T-cell (primary cell): Measurements from ENCODE around the gene TMEM215. TPM values are rescaled to one million over a fixed set of nuclear protein-coding genes. Genes with fewer than 3 reads are reported as not detected.

Experiments
- ATAC-seq, 4 experiments: fragments of 200-7000 bp in 3 of 4; fragments of 150-1000 bp in 1 of 4; cut with Tn5 transposase; replicated peaks in 1 of 4; 1 replicate in 3 of 4; 2 replicates in 1 of 4; pipeline ENCODE4 v1.10.0; 2021; ENCODE audit warnings: moderate library complexity in 3 of 4, mild to moderate bottlenecking in 2 of 4, moderate number of reproducible peaks in 1 of 4
- CTCF ChIA-PET, 2 donors: fragments of 300-600 bp; sonication (Branson Sonifier 250); formaldehyde crosslinking; loops; one replicate each; lab custom pipeline; 2022; ENCODE audit warnings: antibody characterized with exemption in 2 of 2; lab: Charles Lee
- POLR2A ChIA-PET, 2 donors: fragments of 300-600 bp; sonication (Branson Sonifier 250); formaldehyde crosslinking; loops; one replicate each; lab custom pipeline; 2022; ENCODE audit warnings: antibody characterized with exemption in 2 of 2; lab: Charles Lee
- DNase-seq, 35 experiments: peaks; one replicate each; pipeline versions ENCODE4 v3.0.0 to v3.0.0-alpha.2; 2013 to 2023
- H3K27ac ChIP-seq: one replicate; pipeline ENCODE4 v1.5.1; 2013; ENCODE audit warnings: low read length
- H3K27me3 ChIP-seq, 2 experiments: replicated peaks in 1 of 2; 1 replicate in 1 of 2; 2 replicates in 1 of 2; pipeline versions ENCODE4 v1.6.1 to v1.7.0; 2013; ENCODE audit warnings: low read length in 1 of 2, mixed read lengths in 1 of 2; ENCODE audit not compliant: control insufficient read depth in 2 of 2, insufficient read depth in 2 of 2; ENCODE audit errors: extremely low read depth in 1 of 2
- H3K36me3 ChIP-seq, 2 donors: 1 replicate in 1 of 2; 2 replicates in 1 of 2; pipeline versions ENCODE4 v1.6.1 to v1.7.0; 2013; ENCODE audit warnings: low read length in 1 of 2; ENCODE audit not compliant: control insufficient read depth in 2 of 2, insufficient read depth in 1 of 2; ENCODE audit errors: extremely low read depth in 1 of 2
- H3K4me1 ChIP-seq, 2 experiments: 1 replicate in 1 of 2; 2 replicates in 1 of 2; pipeline versions ENCODE4 v1.6.1 to v1.7.0; 2013; ENCODE audit warnings: low read length in 2 of 2, mixed read lengths in 1 of 2; ENCODE audit not compliant: insufficient read depth in 2 of 2, control insufficient read depth in 1 of 2; ENCODE audit errors: extremely low read depth in 1 of 2
- H3K4me3 ChIP-seq, 2 donors: 1 replicate in 1 of 2; 2 replicates in 1 of 2; pipeline versions ENCODE4 v1.5.1 to v1.7.0; 2013; ENCODE audit warnings: mild to moderate bottlenecking in 2 of 2, low read length in 1 of 2, moderate library complexity in 1 of 2; ENCODE audit not compliant: control insufficient read depth in 1 of 2; ENCODE audit errors: extremely low read depth in 1 of 2
- H3K9me3 ChIP-seq: 2 replicates; pipeline ENCODE4 v1.7.0; 2013
- H3K27ac Mint-ChIP-seq, 2 donors: one replicate each; pipeline ENCODE4 v1.8.0; 2020 to 2021; ENCODE audit warnings: mild to moderate bottlenecking in 2 of 2, mixed read lengths in 2 of 2
- H3K27me3 Mint-ChIP-seq, 2 donors: one replicate each; pipeline ENCODE4 v1.8.0; 2021 to 2022; ENCODE audit warnings: mixed read lengths in 2 of 2
- H3K36me3 Mint-ChIP-seq: one replicate; pipeline ENCODE4 v1.8.0; 2021; ENCODE audit warnings: mixed read lengths
- H3K4me1 Mint-ChIP-seq, 3 donors: one replicate each; pipeline ENCODE4 v1.8.0; 2020 to 2022; ENCODE audit warnings: mixed read lengths in 3 of 3, mild to moderate bottlenecking in 1 of 3
- H3K4me3 Mint-ChIP-seq, 3 donors: one replicate each; pipeline ENCODE4 v1.8.0; 2020 to 2022; ENCODE audit warnings: mild to moderate bottlenecking in 3 of 3, mixed read lengths in 3 of 3, moderate library complexity in 3 of 3
- H3K9me3 Mint-ChIP-seq, 3 donors: one replicate each; pipeline ENCODE4 v1.8.0; 2020 to 2022; ENCODE audit warnings: mixed read lengths in 3 of 3
- WGBS: methylation state at CpG from one replicate; pipeline ENCODE4 v1.1.5; 2013; ENCODE audit warnings: missing lambda C conversion rate; ENCODE audit not compliant: insufficient coverage; 5-methylcytosine and 5-hydroxymethylcytosine counted together
- total RNA-seq, 35 experiments: library from RNA in 6 of 35; stranded (reverse) in 6 of 35; fragments of 120-200 nt in 1 of 35; gene quantifications; one replicate each; pipeline versions ENCODE4 v1.2.1 to v1.2.4 and lab custom pipeline; 2013 to 2026

The TMEM215 gene
- total RNA-seq: not detected
- not detected for total RNA-seq (2013)
- total RNA-seq (lab: John Stamatoyannopoulos, UW): 0 to 0.06 (median 0) reads per million in 29 experiments

DNA sequence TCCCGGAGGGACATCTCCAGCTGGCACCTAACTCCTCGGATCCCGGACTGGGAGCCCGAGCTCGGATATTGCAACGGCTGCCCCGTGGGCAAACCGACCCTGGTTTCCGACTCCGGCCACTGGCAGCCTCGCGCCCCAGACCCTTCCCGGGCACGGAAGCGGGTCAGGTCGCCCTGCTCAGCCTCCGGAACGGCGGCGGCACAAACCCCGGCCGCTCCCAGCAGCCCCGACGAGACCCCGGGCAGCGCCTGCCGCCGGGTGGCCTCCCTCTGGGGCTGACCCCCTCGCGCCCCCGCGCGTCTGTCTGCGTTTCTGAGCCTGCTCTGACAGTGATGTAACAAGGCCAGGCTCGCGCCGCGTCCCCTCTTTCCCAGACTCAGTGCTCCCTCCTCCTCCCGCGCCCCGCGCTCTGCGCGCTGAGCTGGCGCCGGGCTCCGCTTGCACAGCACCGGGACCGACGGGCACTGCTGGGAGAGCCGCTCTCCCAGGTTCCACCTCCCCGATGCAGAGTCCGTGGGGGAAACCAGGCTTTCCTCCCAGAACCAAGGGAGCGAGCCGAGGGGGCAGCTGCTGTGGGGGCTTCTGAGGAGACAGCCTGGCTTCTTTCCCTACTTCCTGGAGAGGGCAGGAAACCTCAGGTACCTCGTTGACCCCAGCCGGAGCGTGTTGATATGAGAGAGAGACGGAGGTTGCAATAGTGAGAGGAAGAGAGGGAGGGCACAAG lies at the start of gene TMEM215:
Gene TMEM215, plus strand, starts transcription at position 373 of the 724 bp plus-strand sequence. CDS start 644 bp downstream, outside the sequence.
- Mint-ChIP-seq H3K27me3 (peaks cover 50 to 54% of the 10 kb centered on the region in 2 donors), H3K4me3 (no peak within 1 kb of the TSS), H3K27ac (no peak within 1 kb of the TSS), H3K36me3 (no peaks in the 10 kb centered on the region), H3K4me1 (no peaks in the 10 kb centered on the region), H3K9me3 (peaks cover 0 to 6% (median 0%) of the 10 kb centered on the region in 3 donors)
- H3K4me1 ChIP-seq: no peaks in the 10 kb centered on the region
- ChIA-PET POLR2A (no interaction called here), CTCF (no interaction called here)
- no peak within 1 kb of the TSS for H3K27ac ChIP-seq
- DNase-seq (no peak), ATAC-seq (no peak)
- no peak within 1 kb of the TSS for H3K4me3 ChIP-seq
- 9% methylated on average over 58 of the region's 59 CpGs for WGBS
- H3K9me3 ChIP-seq: no peaks in the 10 kb centered on the region
- H3K27me3 ChIP-seq: peaks cover 5 to 29% of the 10 kb centered on the region in 2 experiments
- no peaks in the 10 kb centered on the region for H3K36me3 ChIP-seq

- Histone ChIP-seq H3K27ac (no peak overlapping the region), H3K36me3 (no peaks in the 10 kb centered on the region), H3K9me3 (no peaks in the 10 kb centered on the region), H3K4me1 (no peaks in the 10 kb centered on the region), H3K4me3 (no peak overlapping the region), H3K27me3 (peaks cover 0 to 4% of the 10 kb centered on the region in 2 experiments)
- ChIA-PET CTCF (no interaction called here), POLR2A (no interaction called here)
- H3K27ac Mint-ChIP-seq: no peak overlapping the region
- ATAC-seq (no peak), DNase-seq (no peak)
- H3K9me3 Mint-ChIP-seq: peaks cover 0 to 12% (median 0%) of the 10 kb centered on the region in 3 donors
- WGBS: 68% methylated on average over 3 of the region's 3 CpGs
- no peaks in the 10 kb centered on the region for H3K4me1 Mint-ChIP-seq
- H3K4me3 Mint-ChIP-seq: no peak overlapping the region
- H3K36me3 Mint-ChIP-seq: no peaks in the 10 kb centered on the region
- H3K27me3 Mint-ChIP-seq: peaks cover 0 to 11% of the 10 kb centered on the region in 2 donors
Measured at GRCh38 chr9:32735476-32735875, 47.9 kb upstream of the TMEM215 start.

- no peaks in the 10 kb centered on the region for H3K4me1 Mint-ChIP-seq
- DNase-seq (no peak), ATAC-seq (no peak)
- no peak overlapping the region for H3K4me3 Mint-ChIP-seq
- Histone ChIP-seq H3K36me3 (no peaks in the 10 kb centered on the region), H3K4me3 (no peak overlapping the region), H3K27me3 (peaks cover 0 to 4% of the 10 kb centered on the region in 2 experiments), H3K27ac (no peak overlapping the region), H3K9me3 (no peaks in the 10 kb centered on the region), H3K4me1 (no peaks in the 10 kb centered on the region)
- H3K36me3 Mint-ChIP-seq: no peaks in the 10 kb centered on the region
- peaks cover 0 to 16% of the 10 kb centered on the region in 2 donors for H3K27me3 Mint-ChIP-seq
- 57% methylated on average over 1 of the region's 1 CpG for WGBS
- CTCF ChIA-PET: no interaction called here
- POLR2A ChIA-PET: no interaction called here
- H3K9me3 Mint-ChIP-seq: peaks cover 0 to 14% (median 0%) of the 10 kb centered on the region in 3 donors
- no peak overlapping the region for H3K27ac Mint-ChIP-seq
Measured at GRCh38 chr9:32737378-32737777, 46.0 kb upstream of the TMEM215 start.

DNA sequence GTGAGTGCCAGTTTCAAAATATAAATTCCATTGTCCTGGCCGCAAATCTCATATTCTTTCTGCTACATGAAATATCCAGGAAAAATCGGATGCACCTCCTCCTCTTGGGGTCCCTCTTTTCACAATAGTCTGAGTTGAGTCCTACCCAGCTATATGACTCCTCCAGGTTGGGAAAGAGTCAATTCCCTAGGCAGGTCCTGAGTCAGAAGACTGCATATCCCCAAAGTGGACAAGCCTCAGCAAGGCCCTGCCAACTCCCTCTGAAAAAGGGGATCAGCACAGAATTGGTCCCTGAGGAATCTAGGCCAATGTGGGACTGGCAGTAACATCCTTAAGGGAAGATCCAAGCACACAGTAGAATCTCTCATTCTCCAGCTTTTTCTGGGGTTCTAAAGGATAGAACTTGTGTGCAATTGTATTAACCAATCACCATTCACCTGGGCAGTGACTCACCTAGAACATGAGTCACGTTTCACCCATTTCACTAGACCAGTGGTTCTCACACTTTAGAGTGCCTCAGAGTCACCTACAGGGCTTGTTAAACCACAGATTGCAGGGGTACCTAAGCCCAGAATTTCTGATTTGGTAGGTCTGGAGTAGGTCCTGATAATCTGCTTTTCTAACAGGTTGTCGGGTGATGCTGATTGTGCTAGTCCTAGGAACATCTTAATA lies 44.7 kb upstream of the TMEM215 start:
- ChIA-PET POLR2A (no interaction called here), CTCF (no interaction called here)
- Histone ChIP-seq H3K36me3 (no peaks in the 10 kb centered on the region), H3K27ac (no peak overlapping the region), H3K4me1 (no peaks in the 10 kb centered on the region), H3K9me3 (no peaks in the 10 kb centered on the region), H3K27me3 (peaks cover 0 to 7% of the 10 kb centered on the region in 2 experiments), H3K4me3 (no peak overlapping the region)
- H3K27ac Mint-ChIP-seq: no peak overlapping the region
- peaks cover 0 to 16% of the 10 kb centered on the region in 2 donors for H3K27me3 Mint-ChIP-seq
- no peak for DNase-seq
- peaks cover 0 to 19% (median 5%) of the 10 kb centered on the region in 3 donors for H3K9me3 Mint-ChIP-seq
- WGBS: 94% methylated on average over 2 of the region's 4 CpGs
- H3K4me1 Mint-ChIP-seq: no peaks in the 10 kb centered on the region
- no peak overlapping the region for H3K4me3 Mint-ChIP-seq
- ATAC-seq: no peak
- H3K36me3 Mint-ChIP-seq: no peaks in the 10 kb centered on the region

- Histone ChIP-seq H3K4me1 (no peaks in the 10 kb centered on the region), H3K27ac (no peak overlapping the region), H3K4me3 (no peak overlapping the region), H3K27me3 (peaks cover 0 to 7% of the 10 kb centered on the region in 2 experiments), H3K36me3 (no peaks in the 10 kb centered on the region), H3K9me3 (no peaks in the 10 kb centered on the region)
- Mint-ChIP-seq H3K4me3 (no peak overlapping the region), H3K27me3 (peaks cover 0 to 9% of the 10 kb centered on the region in 2 donors), H3K36me3 (no peaks in the 10 kb centered on the region), H3K4me1 (no peaks in the 10 kb centered on the region), H3K27ac (no peak overlapping the region), H3K9me3 (peaks cover 4 to 13% (median 9%) of the 10 kb centered on the region in 3 donors)
- DNase-seq (no peak), ATAC-seq (no peak)
- ChIA-PET POLR2A (no interaction called here), CTCF (no interaction called here)
- WGBS: 80% methylated on average over 2 of the region's 4 CpGs
Measured at GRCh38 chr9:32741706-32742105, 41.6 kb upstream of the TMEM215 start.

DNA sequence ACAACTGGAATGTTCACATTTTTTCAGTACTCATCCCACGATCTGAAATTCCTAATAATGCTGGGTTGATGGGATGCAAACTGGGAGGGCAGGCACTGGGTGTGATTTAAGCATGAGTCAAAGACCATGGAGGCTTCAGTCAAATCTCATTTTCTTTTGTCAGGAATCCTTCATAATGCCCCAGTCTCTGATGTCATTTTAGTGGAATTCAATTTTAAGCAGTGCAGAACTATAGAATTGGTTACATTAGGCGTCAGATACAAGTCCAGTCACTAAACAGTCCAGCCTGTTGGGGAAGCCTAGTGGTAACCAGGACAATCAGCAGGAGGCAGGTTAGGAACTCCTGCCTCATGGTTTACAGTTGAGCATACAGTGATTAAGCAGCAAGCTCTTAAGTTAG lies 41.0 kb upstream of the TMEM215 start:
- peaks cover 4 to 13% (median 9%) of the 10 kb centered on the region in 3 donors for H3K9me3 Mint-ChIP-seq
- ChIA-PET POLR2A (no interaction called here), CTCF (no interaction called here)
- Histone ChIP-seq H3K9me3 (no peaks in the 10 kb centered on the region), H3K4me1 (no peaks in the 10 kb centered on the region), H3K27ac (no peak overlapping the region), H3K27me3 (peaks cover 0 to 7% of the 10 kb centered on the region in 2 experiments), H3K36me3 (no peaks in the 10 kb centered on the region), H3K4me3 (no peak overlapping the region)
- no peak overlapping the region for H3K4me3 Mint-ChIP-seq
- no peak for DNase-seq
- peaks cover 0 to 8% of the 10 kb centered on the region in 2 donors for H3K27me3 Mint-ChIP-seq
- no peak for ATAC-seq
- no peaks in the 10 kb centered on the region for H3K36me3 Mint-ChIP-seq
- H3K27ac Mint-ChIP-seq: no peak overlapping the region
- no peaks in the 10 kb centered on the region for H3K4me1 Mint-ChIP-seq
- WGBS: 73% methylated on average over 1 of the region's 2 CpGs
